ENCODE data around the gene MYO10. TPM values are rescaled to one million over a fixed set of nuclear protein-coding genes. Genes with fewer than 3 reads are reported as not detected.
"Not testable (repeated sequence)": the region's sequence is repeated elsewhere in the genome, so short reads cannot be mapped to it uniquely, and the experiment has no call there.

Gene MYO10
- total RNA-seq, 1 donor from 2014 or later, result 60.9 TPM

DNA sequence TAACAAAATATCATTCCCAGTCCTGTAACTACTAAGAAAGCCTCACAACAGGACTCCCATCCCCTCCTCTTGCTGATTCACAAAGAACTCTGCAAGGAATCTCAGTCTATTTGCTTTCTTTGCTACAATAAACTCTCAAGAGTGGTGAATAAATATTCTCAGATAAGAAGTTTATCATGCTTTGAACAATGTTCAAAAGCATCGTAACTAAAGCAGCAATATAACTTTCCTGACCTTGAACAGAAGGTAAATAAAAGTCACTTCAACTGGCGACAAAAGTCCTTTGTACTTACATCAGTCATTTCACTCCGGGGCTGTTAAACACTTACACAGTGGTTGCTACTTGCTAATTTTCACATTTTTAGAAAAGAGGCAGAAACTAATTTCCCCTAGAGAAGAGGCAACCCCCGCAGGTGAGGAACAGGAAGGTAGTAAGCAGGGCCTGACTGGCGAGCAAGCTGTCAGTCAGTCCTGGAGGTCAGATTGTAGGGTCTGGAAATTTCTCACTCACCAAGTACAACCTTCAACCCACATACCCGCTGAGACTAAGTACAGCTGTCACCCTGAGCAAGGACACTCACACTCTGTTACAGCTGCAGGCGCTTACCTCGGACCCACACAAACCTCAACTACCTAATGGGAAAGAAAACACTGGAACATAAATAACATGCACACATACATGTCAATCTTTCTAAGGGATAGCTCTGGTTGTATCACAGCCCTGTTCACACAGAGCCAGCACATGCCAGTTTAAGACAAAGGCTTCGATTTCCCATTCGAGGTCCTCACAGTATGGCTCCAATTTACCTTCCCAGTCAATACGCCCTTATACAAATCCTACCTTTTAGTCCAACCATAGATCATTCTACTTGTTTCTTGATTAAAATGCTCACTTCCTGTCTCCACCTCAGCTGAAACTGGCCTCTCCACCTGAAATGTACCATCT, 214.7 kb downstream of the MYO10 start:
- DNase-seq (ENCODE audit: low read depth), result peak; percentile 87

DNA sequence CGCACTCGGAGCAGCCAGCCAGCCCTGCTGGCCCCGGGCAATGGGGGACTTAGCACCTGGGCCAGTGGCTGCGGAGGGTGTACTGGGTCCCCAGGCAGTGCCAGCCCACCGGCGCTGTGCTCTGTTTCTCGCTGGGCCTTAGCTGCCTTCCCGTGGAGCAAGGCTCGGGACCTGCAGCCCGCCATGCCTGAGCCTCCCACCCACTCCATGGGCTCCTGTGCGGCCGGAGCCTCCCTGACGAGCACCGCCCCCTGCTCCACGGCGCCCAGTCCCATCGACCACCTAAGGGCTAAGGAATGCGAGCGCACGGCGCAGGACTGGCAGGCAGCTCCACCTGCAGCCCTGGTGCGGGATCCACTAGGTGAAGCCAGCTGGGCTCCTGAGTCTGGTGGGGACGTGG, 218.1 kb downstream of the MYO10 start:
- DNase-seq (ENCODE audit: low read depth), result not testable (repeated sequence)

DNA sequence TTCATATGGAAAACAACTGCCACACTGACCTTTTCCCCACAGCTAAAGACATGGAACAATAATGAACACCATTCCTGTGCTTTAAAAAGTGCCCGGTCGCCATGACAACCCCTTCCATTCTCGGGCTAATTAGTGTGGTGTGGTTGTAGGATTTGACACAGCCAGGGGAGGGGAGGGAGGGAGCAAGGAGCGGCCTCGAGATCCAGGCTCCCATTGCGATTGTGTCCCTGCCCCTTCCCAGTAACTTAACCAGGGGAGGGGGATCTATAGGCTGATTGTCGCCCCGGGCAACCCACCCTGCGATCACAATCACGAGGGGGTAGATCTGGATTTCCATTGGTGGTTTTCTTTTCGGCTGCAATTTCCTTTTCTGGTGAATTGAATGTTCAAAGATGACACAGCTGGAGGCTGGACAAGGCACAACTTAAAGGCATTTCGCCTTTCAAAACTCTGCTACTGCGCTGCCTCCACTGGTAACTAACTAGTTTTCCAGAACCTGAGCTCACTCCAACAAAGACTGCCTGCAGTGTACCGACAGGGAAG, 222.6 kb downstream of the MYO10 start:
- DNase-seq (ENCODE audit: low read depth), result no peak

DNA sequence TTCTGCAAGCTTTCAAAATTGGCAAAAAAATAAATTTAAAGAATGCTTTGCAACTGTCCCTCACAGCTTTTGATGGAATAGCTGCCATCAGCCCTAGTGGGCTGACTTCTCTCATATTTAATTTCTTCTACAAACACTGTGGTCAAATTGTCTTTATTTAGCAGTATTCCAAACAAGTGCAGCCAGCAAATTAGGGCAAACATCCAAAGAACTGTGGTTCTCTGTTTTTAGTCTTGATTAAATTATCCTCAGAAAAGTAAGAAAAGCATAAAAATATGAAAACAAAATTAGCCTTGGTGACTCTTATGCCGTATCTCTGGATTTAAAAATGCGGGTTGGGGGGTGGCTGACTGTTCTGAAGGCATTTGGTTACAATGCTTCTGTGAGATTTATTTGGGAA, 223.5 kb downstream of the MYO10 start:
- DNase-seq (ENCODE audit: low read depth), result peak; percentile 37

DNA sequence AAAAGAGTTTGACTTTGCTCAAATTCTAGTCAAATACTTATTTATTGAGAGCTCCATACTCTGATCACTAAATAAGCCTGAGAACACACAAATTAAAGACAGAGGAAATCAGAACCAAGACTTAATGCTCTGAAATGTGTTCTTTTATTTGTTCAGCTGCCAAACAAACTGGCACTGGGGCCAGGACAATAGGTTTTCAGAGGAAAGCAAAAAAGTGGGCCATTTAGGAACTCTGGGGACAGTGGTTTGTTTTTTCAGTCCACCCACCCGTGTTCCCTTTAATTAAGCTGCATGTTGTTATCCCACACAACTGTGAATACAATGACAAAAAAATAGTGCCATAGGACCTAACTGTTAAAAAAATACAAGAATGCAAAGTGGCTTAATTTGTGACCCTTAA, 223.9 kb downstream of the MYO10 start:
- no peak for DNase-seq (ENCODE audit: low read depth)

DNA sequence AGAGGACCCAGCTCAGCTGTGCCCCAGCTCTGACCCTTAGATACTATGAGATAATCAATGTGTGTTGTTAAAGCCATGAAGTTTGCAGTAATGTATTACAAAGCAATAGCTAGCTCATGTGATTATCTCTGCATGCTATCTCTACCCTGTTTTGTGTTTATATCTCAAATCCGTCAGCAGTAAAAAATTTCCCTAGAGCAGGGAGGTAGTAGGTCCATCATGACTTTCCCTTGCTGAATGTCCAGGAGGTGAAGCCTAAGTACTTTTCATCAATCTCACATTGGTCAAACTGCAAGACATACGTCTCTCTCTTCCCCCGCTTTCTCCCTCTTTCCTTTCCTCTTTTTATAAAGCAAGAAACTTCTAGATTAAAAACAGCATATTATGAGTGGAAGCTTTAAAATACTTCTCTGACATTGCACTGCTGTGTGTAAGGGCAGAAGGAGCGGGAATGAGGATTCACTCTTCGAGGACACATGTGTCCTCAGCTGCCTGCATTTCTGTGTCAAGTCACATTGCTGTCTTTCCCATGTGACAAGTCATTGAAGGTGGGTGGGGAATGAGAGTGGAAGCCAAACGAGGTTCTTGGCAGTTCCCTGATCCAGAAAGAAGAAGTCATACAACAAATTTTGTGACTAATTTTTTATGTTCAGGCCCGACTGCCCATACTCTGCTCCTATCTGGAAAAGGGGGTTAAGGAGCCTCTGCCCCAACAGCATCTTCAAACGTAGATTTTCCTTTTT, 226.2 kb downstream of the MYO10 start:
- DNase-seq (ENCODE audit: low read depth), result no peak

DNA sequence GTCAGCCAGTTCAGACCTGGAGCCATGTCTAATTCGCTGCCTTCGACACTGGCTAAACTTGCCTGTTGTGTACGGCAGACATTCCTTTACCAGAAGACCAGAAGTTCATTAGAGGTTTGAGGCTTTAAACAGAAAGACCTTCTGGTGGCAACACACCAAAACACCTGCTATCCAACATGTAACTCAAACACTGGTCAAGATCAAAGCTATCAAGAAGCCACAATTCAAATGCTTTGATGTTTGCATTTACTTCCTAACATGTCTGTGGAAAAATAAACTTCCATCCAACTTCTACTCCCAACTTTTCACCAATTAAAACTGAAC, 228.3 kb downstream of the MYO10 start:
- DNase-seq (ENCODE audit: low read depth), result peak; percentile 50

DNA sequence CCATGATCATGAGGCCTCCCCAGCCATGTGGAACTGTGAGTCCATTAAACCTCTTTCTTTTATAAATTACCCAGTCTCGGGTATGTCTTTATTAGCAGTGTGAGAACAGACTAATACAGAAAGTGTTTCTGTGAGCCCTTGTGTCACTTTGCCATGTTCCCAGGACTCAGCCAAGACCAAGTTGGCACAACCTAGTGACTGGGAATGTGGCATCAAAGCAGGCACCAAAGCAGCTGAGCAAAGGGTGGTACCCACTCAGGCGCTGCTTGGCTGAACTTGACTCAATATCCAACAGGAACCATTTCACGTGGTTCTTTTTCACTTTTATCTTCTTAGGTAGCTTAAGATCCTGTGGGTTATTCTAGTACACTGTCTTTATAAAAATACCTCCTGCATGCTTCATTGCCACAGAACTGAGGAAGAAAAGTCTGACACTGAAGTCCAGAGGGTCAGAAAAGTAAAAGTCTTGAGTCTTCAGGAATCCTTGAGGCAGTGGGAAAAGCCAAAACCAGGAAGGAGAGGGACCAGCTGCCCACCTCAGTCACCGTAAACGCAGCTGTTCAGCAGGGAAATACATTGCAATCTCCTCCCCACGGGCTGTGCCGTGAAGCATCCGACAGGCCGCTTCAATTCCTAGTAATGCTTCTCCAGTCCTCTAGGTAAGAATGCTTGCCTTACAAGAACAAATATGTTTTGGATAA, 228.8 kb downstream of the MYO10 start:
- peak; percentile 34 for DNase-seq (ENCODE audit: low read depth)

DNA sequence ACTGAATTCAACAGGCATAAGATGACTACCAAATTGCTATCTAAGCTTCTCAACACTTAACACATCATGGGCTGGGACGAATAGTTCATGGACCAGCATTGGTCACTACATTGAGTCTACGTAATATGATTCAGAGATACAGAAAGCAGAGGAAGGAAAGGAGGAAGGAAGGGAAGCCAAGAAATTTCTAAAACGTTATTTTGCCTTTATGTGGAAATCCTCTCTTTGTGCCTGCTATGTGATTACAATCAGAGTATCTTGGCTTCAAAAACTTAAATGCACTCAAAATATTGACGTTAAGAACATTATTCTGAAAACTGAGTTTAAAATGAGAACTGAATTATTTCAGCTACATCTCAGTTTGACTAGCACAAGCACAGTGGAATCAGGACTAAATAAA, 231.1 kb downstream of the MYO10 start:
- DNase-seq (ENCODE audit: low read depth), result no peak

DNA sequence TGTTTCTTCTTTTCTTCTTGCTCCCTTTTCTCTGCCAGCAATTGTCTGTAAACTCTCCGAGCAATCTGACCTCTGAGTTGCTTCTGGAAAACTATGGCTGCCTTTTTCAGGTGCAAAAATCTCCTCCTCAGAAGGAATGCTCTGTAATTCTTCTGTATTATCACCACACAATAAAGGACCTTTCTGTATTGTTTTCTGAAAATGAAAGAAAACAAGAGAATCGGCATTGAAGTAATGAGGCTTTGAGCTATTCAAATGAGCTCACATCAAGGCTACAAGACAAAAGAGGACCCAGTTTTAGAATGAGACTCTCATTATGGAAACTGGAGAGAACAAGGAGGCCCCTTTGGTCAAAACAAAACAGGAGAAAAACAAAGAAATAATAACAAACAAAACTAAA, 233.1 kb downstream of the MYO10 start:
- DNase-seq (ENCODE audit: low read depth), result no peak

DNA sequence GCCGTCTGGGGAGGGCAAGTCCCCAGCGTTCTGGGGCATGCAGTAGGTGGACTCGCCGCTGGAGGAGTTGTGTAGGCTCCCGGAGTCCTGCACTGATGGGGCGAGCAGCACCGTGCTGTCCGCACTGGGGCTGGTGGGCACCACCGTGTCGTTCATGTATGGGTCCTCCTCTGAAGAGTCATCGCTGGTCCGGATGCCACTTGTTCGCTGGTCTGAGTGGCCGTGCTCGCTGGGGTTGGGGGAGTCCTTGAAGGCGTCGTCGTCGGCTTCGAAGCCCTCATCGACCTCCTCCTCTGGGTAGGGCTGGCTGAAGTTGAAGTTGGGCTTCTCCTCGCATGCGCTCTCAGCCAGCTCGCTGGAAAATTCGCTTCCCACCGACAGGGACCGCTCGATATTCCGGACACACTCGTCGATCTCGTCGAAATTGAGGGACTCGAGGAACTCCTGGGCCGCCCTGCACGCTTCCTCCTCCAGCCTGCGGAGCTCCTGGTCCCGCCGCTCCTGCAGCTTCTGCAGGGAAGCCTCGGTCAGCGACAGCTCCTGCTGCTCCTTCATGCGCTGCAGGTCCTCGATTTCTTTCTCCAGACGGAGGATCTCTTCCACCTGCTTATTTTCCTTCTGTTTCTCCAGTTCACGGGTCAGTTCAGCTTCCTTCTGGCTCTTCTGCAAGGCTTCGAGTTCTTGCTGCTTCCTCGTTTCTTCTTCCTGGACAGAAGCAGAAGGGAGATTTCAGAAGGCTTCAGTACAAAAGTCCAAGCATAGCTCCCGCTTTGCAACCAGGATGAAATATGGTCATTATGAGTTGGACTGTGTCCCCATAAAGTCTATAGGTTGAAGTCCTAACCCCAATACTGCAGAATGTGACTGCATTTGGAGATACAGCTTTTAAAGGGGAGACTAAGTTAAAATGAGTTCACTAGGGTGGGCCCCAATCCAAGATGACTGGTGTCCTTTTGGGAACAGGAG, 234.7 kb downstream of the MYO10 start:
- DNase-seq (ENCODE audit: low read depth), result no peak

DNA sequence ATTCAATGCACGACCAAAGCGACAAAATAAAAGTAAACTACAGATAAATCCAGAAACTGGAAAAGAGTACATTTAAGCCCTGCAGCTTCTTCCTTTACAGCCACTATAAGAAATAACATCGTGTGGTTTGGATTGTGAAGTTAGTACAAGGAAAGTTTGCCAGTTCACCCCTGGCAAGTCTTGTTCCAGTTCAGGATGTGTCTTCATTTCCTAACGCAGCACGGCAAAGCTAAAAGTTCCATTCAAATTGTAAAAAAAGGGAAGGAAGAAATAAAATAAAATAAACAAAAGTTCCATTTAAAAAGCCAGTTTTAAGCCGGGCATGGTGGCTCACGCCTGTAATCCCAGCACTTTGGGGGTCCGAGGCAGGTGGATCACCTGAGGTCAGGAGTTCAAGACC, 236.0 kb downstream of the MYO10 start:
- DNase-seq (ENCODE audit: low read depth), result no peak

DNA sequence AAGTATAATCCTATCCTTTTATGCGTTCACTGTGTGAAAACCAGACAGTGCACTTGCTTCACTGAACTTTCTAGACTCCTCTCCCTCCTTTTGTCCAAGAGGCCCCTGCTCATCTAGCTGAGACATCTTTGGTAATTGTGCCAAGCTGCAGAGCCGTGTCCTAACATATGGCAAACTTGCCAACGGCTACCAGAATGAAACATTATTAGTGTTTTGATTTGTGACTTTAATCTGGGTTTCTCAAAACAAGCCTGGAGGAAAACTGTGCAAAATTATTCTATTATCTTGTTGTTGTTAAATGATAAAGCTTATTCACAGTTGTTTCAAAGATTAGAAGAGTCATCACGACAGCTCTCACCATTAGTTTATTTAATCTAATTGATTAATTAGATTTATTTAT, 240.3 kb downstream of the MYO10 start:
- no peak for DNase-seq (ENCODE audit: low read depth)

DNA sequence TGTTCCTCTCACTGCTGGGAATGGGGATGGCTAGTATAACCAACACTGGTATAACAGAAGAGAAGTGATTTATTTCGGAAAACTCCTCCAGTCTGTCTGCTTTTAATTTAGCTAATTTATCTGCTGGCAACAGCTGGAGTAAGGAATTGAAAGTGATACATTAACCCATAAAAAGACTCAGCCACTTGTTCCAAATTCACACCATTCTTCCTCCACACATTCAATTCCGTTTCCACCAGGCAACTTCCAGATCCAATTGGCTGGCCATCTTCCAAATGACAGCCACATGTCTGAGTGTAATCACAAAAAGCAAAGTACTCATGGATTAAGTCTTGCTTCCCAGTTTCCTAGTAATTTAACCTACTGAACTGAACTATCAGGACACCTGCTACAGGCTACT, 242.2 kb downstream of the MYO10 start:
- no peak for DNase-seq (ENCODE audit: low read depth)

DNA sequence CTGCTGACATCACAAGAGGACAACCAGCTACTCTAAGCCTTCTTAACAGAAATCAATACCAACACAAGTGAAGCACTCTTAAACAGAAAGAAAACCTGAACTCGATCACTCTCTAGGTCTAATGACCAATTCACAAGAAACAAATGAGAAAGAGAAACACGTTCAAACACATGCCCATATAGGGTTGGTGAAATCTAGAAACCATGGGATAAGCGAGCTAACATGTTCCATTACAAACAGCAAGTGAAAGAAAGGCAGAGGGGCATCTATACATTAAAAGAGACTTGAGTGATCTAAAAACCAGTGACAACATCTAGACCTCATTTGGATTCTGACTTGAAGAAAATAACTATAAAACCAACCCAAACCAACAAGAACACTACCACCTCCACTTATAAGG, 244.4 kb downstream of the MYO10 start:
- no peak for DNase-seq (ENCODE audit: low read depth)

DNA sequence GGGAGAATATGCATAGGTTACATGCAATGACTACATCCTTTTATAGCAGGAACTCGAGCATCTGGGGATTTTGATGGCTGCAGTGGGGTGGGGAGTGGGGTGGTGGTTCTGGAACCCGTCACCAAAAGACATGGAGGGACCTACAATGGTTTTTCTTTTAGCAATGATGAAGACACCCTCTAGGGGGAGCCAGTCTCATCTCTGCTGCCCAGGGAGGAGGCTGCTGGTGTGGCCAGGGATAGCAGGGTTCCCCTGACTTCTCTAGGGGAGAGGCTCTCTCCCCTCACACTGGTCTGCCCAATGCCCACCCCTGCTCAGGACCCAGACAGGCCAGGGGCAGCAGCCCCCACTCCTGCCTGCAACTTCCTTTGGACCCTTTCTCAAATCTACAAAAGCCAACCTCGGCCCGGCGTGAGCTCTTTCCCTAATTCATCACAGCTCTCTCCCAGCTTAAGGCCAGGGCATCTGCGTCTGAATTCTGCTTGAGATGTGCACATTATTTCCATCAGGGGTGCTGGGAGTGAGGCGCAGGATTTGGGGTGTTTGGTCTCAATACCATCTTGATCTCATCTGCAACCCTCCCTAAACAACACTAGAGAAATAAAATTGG, 245.7 kb downstream of the MYO10 start:
- DNase-seq (ENCODE audit: low read depth), result peak; percentile 51

DNA sequence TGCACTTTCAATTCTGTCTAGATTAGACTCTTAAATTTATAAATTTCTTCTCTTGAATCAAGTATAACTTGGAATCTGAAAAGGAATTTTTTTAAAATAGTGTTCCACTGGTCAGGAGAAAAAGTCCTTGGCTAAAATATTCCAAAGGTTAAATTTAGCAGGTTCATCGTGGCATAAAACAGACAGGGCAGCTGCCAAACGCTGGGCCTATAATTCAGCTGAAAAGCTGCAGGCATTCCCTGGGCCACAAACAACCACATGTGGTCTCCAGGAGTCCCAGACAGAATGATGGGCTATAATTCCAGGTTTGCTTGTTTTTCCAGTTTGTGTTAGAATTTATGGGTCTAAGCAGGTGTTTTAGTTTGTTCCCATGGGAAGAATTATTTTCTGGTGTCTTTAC, 248.2 kb downstream of the MYO10 start:
- DNase-seq (ENCODE audit: low read depth), result peak; percentile 55

DNA sequence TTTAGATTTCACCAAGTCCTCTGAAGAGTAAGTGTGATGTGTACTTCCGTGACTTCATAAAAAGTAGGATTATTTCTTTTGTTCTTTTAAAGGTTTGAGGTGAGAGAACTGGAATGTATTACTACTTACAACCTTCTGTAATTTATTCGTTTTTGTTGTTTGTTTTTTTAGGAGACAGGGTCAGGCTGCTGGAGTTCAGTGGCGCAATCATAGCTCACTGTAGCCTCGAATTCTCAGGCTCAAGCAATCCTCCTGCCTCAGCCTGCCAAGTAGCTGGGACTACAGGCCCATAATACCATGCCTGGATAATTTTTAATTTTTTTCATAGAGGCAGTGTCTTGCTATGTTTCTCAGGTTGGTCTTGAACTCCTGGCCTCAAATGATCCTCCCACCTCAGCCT, 251.0 kb downstream of the MYO10 start:
- no peak for DNase-seq (ENCODE audit: low read depth)

DNA sequence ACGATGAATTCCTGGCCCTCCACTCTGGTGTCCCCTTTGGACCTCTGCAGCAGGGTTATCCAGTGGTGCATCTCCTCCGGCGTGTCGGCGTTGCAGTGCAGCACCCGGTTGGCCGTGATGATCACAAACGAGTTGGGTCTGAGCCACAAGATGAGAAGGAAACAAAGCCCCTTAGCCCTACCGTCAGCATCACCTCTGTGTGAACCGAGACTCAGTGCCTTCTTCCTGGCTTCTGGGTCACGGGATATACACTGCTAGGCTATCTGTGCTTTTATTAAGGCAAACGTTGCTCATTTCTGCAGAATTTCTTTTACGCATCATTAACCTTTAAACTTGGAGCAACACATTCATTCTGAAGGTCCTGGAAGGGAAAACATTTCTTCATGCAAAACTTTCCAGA, 254.2 kb downstream of the MYO10 start:
- DNase-seq (ENCODE audit: low read depth), result no peak

DNA sequence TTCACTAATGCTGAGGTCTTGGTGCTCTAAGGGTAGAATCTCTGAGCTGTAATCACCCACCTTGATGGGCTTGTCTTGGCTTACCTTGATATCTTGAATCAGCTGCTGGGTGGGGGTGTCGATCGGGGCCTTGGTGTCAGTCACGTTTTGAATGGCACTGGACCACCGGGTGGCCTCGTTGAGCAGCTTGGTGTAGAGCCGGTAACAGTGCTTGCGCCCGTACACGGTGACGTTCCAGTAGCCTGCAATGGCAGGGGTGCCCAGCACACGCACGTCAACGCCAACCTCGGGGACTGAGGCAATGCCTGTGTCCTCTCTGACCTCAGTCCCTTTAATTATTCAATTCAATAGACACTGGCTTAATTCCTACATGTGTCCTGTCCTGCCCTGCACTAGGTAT, 256.2 kb downstream of the MYO10 start:
- no peak for DNase-seq (ENCODE audit: low read depth)

Measured in myocyte (in vitro differentiated cells).